ENCODE results near the gene PIN1. TPM values are rescaled to one million over a fixed set of nuclear protein-coding genes. Genes with fewer than 3 reads are reported as not detected.
"Not testable (repeated sequence)": the region's sequence is repeated elsewhere in the genome, so short reads cannot be mapped to it uniquely, and the experiment has no call there.

Gene PIN1
- total RNA-seq, 1 donor from 2014 or later, result 69.9 TPM

DNA sequence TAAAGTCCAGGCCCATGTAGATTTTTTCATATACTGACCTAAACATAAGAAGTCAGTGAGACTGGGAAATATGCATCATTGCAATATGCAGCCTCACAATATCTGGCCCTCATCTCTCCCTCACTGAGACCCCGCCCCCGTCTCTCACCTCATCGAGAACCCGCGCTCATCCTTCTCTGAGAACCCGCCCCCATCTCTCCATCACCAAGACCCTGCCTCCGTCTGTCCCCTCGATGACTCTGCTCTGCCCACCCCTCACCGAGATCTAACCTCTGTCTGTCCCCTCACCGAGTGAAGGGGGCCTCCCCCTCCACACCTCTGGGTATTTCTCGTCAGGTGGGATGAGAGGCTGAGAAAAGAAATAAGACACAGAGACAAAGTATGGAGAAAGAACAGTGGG lies 46.1 kb upstream of the PIN1 start:
- TF ChIP-seq, protein P1, sequence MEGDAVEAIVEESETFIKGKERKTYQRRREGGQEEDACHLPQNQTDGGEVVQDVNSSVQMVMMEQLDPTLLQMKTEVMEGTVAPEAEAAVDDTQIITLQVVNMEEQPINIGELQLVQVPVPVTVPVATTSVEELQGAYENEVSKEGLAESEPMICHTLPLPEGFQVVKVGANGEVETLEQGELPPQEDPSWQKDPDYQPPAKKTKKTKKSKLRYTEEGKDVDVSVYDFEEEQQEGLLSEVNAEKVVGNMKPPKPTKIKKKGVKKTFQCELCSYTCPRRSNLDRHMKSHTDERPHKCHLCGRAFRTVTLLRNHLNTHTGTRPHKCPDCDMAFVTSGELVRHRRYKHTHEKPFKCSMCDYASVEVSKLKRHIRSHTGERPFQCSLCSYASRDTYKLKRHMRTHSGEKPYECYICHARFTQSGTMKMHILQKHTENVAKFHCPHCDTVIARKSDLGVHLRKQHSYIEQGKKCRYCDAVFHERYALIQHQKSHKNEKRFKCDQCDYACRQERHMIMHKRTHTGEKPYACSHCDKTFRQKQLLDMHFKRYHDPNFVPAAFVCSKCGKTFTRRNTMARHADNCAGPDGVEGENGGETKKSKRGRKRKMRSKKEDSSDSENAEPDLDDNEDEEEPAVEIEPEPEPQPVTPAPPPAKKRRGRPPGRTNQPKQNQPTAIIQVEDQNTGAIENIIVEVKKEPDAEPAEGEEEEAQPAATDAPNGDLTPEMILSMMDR (IDR thresholded peaks at IDR 0.05; ENCODE audit: unreplicated experiment), result no peak
- Mint-ChIP-seq H3K9me3 (ENCODE audit: unreplicated experiment) (no peaks in the 10 kb centered on the region), H3K27me3 (ENCODE audit: unreplicated experiment) (peaks cover 10% of the 10 kb centered on the region), H3K27ac (ENCODE audit: unreplicated experiment) (no peak overlapping the region), H3K4me3 (ENCODE audit: unreplicated experiment) (no peak overlapping the region), H3K36me3 (ENCODE audit: low read depth, unreplicated experiment) (peaks cover 10% of the 10 kb centered on the region), H3K4me1 (ENCODE audit: unreplicated experiment) (peaks cover 29% of the 10 kb centered on the region)
- no peak for DNase-seq (ENCODE audit: low spot score)

DNA sequence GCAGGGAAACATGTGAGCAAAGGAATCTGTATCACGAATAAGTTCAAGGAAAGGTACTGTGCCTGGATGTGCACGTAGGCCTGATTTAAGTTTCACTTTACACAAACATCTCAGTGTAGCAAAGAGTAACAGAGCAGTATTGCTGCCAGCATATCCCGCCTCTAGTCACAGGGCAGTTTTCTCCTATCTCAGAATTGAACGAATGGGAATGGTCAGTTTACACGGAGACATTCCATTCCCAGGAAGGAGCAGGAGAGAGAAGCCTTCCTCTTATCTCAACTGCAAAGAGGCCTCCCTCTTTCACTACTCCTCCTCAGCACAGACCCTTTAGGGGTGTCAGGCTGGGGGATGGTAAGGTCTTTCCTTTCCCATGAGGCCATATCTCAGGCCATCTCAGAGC lies 45.5 kb upstream of the PIN1 start:
- H3K4me3 Mint-ChIP-seq (ENCODE audit: unreplicated experiment); H3K9me3 Mint-ChIP-seq (ENCODE audit: unreplicated experiment); H3K27ac Mint-ChIP-seq (ENCODE audit: unreplicated experiment); DNase-seq (ENCODE audit: low spot score); H3K36me3 Mint-ChIP-seq (ENCODE audit: low read depth, unreplicated experiment): not testable (repeated sequence)
- Mint-ChIP-seq H3K27me3 (ENCODE audit: unreplicated experiment) (peaks cover 10% of the 10 kb centered on the region), H3K4me1 (ENCODE audit: unreplicated experiment) (peaks cover 24% of the 10 kb centered on the region)

DNA sequence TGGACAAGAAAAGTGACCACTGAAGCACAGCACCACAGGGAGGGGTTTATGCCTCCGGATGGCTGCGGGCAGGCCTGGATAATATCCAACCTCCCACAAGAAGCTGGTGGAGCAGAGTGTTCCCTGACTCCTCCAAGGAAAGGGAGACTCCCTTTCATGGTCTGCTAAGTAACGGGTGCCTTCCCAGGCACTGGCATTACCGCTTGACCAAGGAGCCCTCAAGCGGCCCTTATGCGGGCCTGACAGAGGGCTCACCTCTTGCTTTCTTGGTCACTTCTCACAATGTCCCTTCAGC lies 44.1 kb upstream of the PIN1 start:
- Mint-ChIP-seq H3K4me3 (ENCODE audit: unreplicated experiment) (peak overlapping the region; percentile 85), H3K4me1 (ENCODE audit: unreplicated experiment) (peaks cover 17% of the 10 kb centered on the region)
- H3K27me3 Mint-ChIP-seq (ENCODE audit: unreplicated experiment); H3K36me3 Mint-ChIP-seq (ENCODE audit: low read depth, unreplicated experiment); H3K27ac Mint-ChIP-seq (ENCODE audit: unreplicated experiment); H3K9me3 Mint-ChIP-seq (ENCODE audit: unreplicated experiment); DNase-seq (ENCODE audit: low spot score): not testable (repeated sequence)

DNA sequence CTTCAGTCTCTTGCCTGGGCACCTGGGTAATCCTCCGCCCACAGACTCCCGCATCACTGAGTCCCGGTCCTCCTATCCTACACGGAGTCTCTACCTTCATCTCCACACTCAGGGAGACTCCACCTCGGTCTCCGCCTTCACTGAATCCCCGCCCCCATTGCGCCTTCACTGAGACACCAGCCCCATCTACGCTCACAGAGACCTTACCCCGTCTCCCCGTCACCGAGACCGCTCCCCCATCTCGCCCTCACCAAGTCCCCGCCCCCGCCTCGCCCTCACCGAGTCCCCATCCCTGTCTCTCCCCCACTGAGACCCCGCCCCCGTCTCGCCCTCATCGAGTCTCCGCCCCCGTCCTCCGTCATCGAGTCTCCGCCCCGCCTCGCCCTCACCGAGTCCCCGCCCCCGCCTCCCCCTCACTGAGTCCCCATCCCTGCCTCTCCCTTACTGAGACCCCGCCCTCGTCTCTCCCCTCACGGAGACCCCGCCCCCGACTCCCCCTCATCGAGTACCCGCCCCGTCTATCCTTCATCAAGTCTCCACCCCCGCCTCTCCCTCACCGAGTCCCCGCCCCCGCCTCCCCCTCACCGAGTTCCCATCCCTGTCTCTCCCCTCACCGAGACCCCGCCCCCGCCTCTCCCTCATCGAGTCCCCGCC lies 43.4 kb upstream of the PIN1 start:
- peaks cover 7% of the 10 kb centered on the region for H3K27me3 Mint-ChIP-seq (ENCODE audit: unreplicated experiment)
- no peaks in the 10 kb centered on the region for H3K9me3 Mint-ChIP-seq (ENCODE audit: unreplicated experiment)
- H3K36me3 Mint-ChIP-seq (ENCODE audit: low read depth, unreplicated experiment), result peaks cover 13% of the 10 kb centered on the region
- H3K4me1 Mint-ChIP-seq (ENCODE audit: unreplicated experiment), result peaks cover 21% of the 10 kb centered on the region
- H3K27ac Mint-ChIP-seq (ENCODE audit: unreplicated experiment), result no peak overlapping the region
- peak overlapping the region; percentile 86 for H3K4me3 Mint-ChIP-seq (ENCODE audit: unreplicated experiment)
- peak; percentile 91 for DNase-seq (ENCODE audit: low spot score)
- TF ChIP-seq, protein P1 (IDR thresholded peaks at IDR 0.05; ENCODE audit: unreplicated experiment), result no peak

DNA sequence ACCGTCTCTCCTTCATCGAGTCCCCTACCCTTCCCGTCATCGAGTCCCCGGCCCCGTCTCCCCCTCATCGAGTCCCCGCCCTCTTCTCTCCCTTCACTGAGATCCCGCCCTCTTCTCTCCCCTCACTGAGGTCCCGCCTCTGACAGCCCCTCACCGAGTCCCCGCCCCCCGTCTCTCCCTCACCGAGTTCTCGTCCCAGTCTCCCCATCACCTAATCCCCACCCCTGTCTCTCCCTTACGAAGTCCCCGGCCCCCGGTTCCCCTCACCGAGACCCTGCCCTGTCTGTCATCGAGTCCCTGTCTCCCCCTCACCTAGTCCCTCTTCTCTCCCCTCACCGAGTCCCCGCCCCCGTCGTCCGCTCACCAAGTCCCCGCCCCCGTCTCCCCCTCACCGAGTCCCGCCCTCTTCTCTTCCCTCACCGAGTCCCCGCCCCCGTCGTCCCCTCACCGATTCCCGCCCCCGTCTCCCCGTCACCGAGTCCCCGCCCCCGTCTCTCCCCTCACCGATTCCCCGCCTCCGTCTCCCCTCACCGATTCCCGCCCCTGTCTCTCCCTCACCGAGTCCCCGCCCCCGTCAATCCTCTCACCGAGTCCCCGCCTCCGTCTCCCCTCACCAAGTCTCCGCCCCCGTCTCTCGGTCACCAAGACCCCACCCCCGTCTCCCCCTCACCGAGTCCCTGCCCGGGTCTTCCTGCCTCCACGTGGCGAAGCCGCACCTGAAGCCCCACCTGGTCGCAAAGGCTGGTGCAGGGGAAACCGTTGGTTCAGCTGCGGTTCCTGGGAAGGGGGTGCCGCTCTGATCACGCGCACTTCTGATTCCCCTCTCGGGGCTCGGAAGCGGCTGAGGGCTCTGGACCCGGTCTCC lies 42.7 kb upstream of the PIN1 start:
- Mint-ChIP-seq H3K9me3 (ENCODE audit: unreplicated experiment) (no peaks in the 10 kb centered on the region), H3K27ac (ENCODE audit: unreplicated experiment) (peak overlapping the region; percentile 57), H3K27me3 (ENCODE audit: unreplicated experiment) (peaks cover 7% of the 10 kb centered on the region), H3K36me3 (ENCODE audit: low read depth, unreplicated experiment) (peaks cover 12% of the 10 kb centered on the region), H3K4me1 (ENCODE audit: unreplicated experiment) (peaks cover 21% of the 10 kb centered on the region), H3K4me3 (ENCODE audit: unreplicated experiment) (peak overlapping the region; percentile 86)
- DNase-seq (ENCODE audit: low spot score), result peak; percentile 87
- TF ChIP-seq, protein P1 (IDR thresholded peaks at IDR 0.05; ENCODE audit: unreplicated experiment), result no peak

DNA sequence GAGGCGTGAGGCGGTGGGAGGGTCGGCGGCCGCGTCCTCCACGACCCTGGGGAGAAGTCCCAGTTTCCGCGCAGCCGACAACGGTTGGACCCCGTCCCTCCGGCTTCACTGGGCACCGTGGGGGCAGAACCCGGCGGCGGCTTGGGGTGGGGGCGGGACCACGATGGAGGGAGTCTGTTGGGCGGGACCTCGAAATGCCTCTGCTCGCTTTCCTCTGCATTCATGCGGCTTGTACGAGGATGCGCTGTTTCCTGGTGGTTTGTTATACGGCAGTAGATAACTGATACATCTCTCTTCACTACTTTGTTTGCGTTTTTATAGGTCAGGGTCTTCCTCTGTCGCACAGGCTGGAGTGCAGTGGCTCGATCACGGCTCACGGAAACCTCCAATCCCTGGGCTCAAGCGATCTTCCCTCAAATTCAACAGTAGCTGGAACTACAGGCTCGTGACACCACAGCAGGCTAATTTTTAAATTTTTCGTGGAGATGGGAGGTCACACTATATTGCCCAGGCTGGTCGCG lies 42.0 kb upstream of the PIN1 start:
- peaks cover 7% of the 10 kb centered on the region for H3K27me3 Mint-ChIP-seq (ENCODE audit: unreplicated experiment)
- peaks cover 21% of the 10 kb centered on the region for H3K4me1 Mint-ChIP-seq (ENCODE audit: unreplicated experiment)
- TF ChIP-seq, protein P1 (IDR thresholded peaks at IDR 0.05; ENCODE audit: unreplicated experiment), result no peak
- H3K36me3 Mint-ChIP-seq (ENCODE audit: low read depth, unreplicated experiment), result peaks cover 9% of the 10 kb centered on the region
- DNase-seq (ENCODE audit: low spot score), result no peak
- H3K4me3 Mint-ChIP-seq (ENCODE audit: unreplicated experiment), result peak overlapping the region; percentile 94
- peak overlapping the region; percentile 65 for H3K27ac Mint-ChIP-seq (ENCODE audit: unreplicated experiment)
- H3K9me3 Mint-ChIP-seq (ENCODE audit: unreplicated experiment), result no peaks in the 10 kb centered on the region
